GM23338 (cell line): Measurements from ENCODE around the gene NME3. TPM values are rescaled to one million over a fixed set of nuclear protein-coding genes. Genes with fewer than 3 reads are reported as not detected.

Source experiments
- ATAC-seq: fragments of 200-7000 bp; cut with Tn5 transposase; 3 replicates; pipeline ENCODE4 v1.9.1; 2020
- DNase-seq: peaks from one replicate; pipeline ENCODE4 v3.0.0-alpha.2; 2015; ENCODE audit warnings: low spot score
- H2AFZ ChIP-seq: fragments of 200-600 bp; sonication (generic); 2 replicates; pipeline ENCODE4 v1.8.0; 2016; ENCODE audit warnings: antibody characterized with exemption, mild to moderate bottlenecking, moderate library complexity
- H3F3A ChIP-seq: fragments of 200-600 bp; sonication (generic); replicated peaks from 2 replicates; pipeline ENCODE4 v1.8.0; 2017; ENCODE audit warnings: antibody characterized with exemption, mixed run types, low read depth
- H3K27ac ChIP-seq: fragments of 200-600 bp; sonication (generic); 2 replicates; pipeline ENCODE4 v1.6.1; 2016; ENCODE audit warnings: low read depth
- H3K27me3 ChIP-seq: fragments of 200-600 bp; sonication (generic); 2 replicates; pipeline ENCODE4 v1.8.0; 2016; ENCODE audit warnings: mild to moderate bottlenecking, mixed run types, moderate library complexity; ENCODE audit not compliant: insufficient read depth
- H3K36me3 ChIP-seq: fragments of 200-600 bp; sonication (generic); 2 replicates; pipeline ENCODE4 v1.8.0; 2016; ENCODE audit warnings: mild to moderate bottlenecking; ENCODE audit not compliant: insufficient read depth
- H3K4me1 ChIP-seq: fragments of 200-600 bp; sonication (generic); 2 replicates; pipeline ENCODE4 v1.8.0; 2016; ENCODE audit warnings: mild to moderate bottlenecking, moderate library complexity; ENCODE audit not compliant: insufficient read depth
- H3K4me2 ChIP-seq: fragments of 200-600 bp; sonication (generic); 2 replicates; pipeline ENCODE4 v1.7.1; 2017; ENCODE audit warnings: mixed run types
- H3K4me3 ChIP-seq: fragments of 200-600 bp; sonication (generic); 2 replicates; pipeline ENCODE4 v1.6.1; 2016; ENCODE audit warnings: mixed run types
- H3K79me2 ChIP-seq: fragments of 200-600 bp; sonication (generic); replicated peaks from 2 replicates; pipeline ENCODE4 v1.8.0; 2017; ENCODE audit warnings: mild to moderate bottlenecking; ENCODE audit not compliant: insufficient read depth
- H3K9me2 ChIP-seq: fragments of 200-600 bp; sonication (generic); 2 replicates; pipeline ENCODE4 v1.8.0; 2017; ENCODE audit not compliant: insufficient read depth
- H4K20me1 ChIP-seq: fragments of 200-600 bp; sonication (generic); replicated peaks from 2 replicates; pipeline ENCODE4 v1.8.0; 2017; ENCODE audit warnings: mild to moderate bottlenecking; ENCODE audit not compliant: insufficient read depth
- H3K27ac Mint-ChIP-seq: 2 replicates; pipeline ENCODE4 v1.8.0; 2020; ENCODE audit warnings: inconsistent platforms, mild to moderate bottlenecking, moderate library complexity, mixed read lengths
- H3K27me3 Mint-ChIP-seq: 3 replicates; pipeline ENCODE4 v1.8.0; 2022; ENCODE audit warnings: low read depth, mild to moderate bottlenecking, moderate library complexity, mixed read lengths, inconsistent platforms; ENCODE audit not compliant: insufficient read depth, poor library complexity
- H3K36me3 Mint-ChIP-seq: 3 replicates; pipeline ENCODE4 v1.8.0; 2021; ENCODE audit warnings: low read depth, mild to moderate bottlenecking, inconsistent platforms, moderate library complexity, mixed read lengths
- H3K4me1 Mint-ChIP-seq: 3 replicates; pipeline ENCODE4 v1.8.0; 2020; ENCODE audit warnings: mild to moderate bottlenecking, inconsistent platforms, mixed read lengths
- H3K4me3 Mint-ChIP-seq: 3 replicates; pipeline ENCODE4 v1.8.0; 2021; ENCODE audit warnings: moderate library complexity, mild to moderate bottlenecking, inconsistent platforms, mixed read lengths
- H3K9me3 Mint-ChIP-seq: 3 replicates; pipeline ENCODE4 v1.8.0; 2020; ENCODE audit warnings: moderate library complexity, mild to moderate bottlenecking, inconsistent platforms, mixed read lengths
- EZH2phosphoT487 ChIP-seq: fragments of 200-600 bp; sonication (generic); IDR thresholded peaks from one replicate; pipeline ENCODE4 v1.8.1; 2018; ENCODE audit warnings: antibody characterized with exemption; ENCODE audit not compliant: unreplicated experiment
- JUNB ChIP-seq: IDR thresholded peaks from one replicate; pipeline ENCODE4 v1.6.1; 2016; ENCODE audit warnings: antibody characterized with exemption; ENCODE audit not compliant: unreplicated experiment
- POLR2AphosphoS5 ChIP-seq: IDR thresholded peaks from 2 replicates; pipeline ENCODE4 v1.6.1; 2016; ENCODE audit warnings: antibody characterized with exemption, low read depth
- STAT1 ChIP-seq: IDR thresholded peaks from one replicate; pipeline ENCODE4 v1.6.1; 2016; ENCODE audit warnings: antibody characterized with exemption; ENCODE audit not compliant: unreplicated experiment
- ZNF331 ChIP-seq: fragments of 250-450 bp; sonication (Bioruptor Pico); IDR thresholded peaks from 2 replicates; pipeline ENCODE4 v1.5.0; 2020; ENCODE audit warnings: low read depth, mild to moderate bottlenecking, moderate library complexity
- polyA plus RNA-seq: library from polyadenylated mRNA; unstranded; fragments of >200 nt; fragmentation: Nextera tagmentation; extraction: Ambion mirVana; gene quantifications from 2 replicates; pipeline ENCODE4 v1.2.1, GENCODE V29; 2016
- total RNA-seq: library from RNA; depleted of rRNA; stranded (reverse); fragments of >200 nt; shearing (Covaris generic); gene quantifications from 2 replicates; pipeline ENCODE4 v1.2.3, GENCODE V29; 2014
- TF ChIP-seq, protein P1 (sequence below), 2 experiments: fragments of 200-600 bp in 1 of 2; sonication (generic) in 1 of 2; conservative IDR thresholded peaks; 2 replicates each; pipeline versions ENCODE4 v1.5.1 to v1.6.1; 2016 to 2017; ENCODE audit warnings: antibody characterized with exemption in 2 of 2, low read depth in 2 of 2, mild to moderate bottlenecking in 2 of 2, moderate library complexity in 1 of 2
- TF ChIP-seq, protein P2 (sequence below): IDR thresholded peaks from 2 replicates; pipeline ENCODE4 v1.6.1; 2016; ENCODE audit warnings: antibody characterized with exemption
- TF ChIP-seq, protein P3 (sequence below): IDR thresholded peaks from one replicate; pipeline ENCODE4 v1.6.1; 2018; ENCODE audit warnings: antibody characterized with exemption; ENCODE audit not compliant: unreplicated experiment

NME3 gene
- total and polyA plus RNA-seq, 2 experiments from 2014 or later = 95.3 to 130 TPM

DNA sequence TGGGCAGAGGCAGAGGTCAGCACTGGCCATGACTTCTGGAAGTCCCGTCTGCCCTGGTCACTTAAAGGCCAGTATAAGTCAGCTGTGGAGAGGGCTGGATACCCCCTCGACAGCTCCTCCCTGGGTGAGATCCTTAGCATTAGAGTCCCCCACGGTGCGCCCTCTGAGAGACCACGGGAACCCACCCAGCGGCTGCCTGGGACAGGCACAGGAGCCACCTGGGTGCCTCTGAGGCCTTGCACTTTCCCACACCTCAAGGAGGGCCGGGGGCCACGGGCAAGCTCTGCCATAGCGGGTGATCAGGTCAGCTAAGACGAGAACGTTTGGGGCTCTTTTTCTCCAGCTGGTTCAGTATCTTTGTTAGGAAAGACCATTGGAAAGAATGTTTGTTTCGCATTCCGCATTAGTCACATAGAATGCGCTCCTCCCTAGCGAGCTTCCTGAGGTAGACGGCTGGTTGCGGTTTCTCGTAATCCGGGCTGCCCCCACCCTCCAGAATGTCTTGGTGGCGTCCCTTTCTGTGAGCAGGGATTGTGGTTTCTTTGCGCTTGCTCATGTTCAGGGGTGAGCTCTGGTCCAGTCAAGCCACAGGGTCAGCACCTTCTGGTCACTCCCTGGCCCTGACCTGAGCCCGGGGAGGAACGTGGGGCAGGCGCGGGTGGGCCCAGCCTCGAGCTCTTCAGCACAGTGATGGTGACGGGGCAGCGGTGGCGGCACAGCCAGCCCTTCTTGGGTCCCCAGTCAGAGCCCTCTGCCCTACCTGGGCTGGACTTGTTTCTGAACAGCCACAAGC is 25.2 kb downstream of the NME3 start:
- peaks cover 16% of the 10 kb centered on the region for H3K36me3 Mint-ChIP-seq
- Histone ChIP-seq H3K36me3 (no peaks in the 10 kb centered on the region; the same call in 1 of the 2 replicates), H3K27me3 (no peaks in the 10 kb centered on the region), H3K79me2 (no peaks in the 10 kb centered on the region), H3K4me1 (no peaks in the 10 kb centered on the region), H3K4me2 (no peak overlapping the region), H3K4me3 (no peak overlapping the region), H2AFZ (no peak overlapping the region), H3K27ac (no peak overlapping the region), H4K20me1 (no peaks in the 10 kb centered on the region), H3F3A (no peaks in the 10 kb centered on the region), H3K9me2 (no peaks in the 10 kb centered on the region)
- peaks cover 10% of the 10 kb centered on the region for H3K27me3 Mint-ChIP-seq
- no peak overlapping the region for H3K27ac Mint-ChIP-seq
- H3K4me1 Mint-ChIP-seq = no peaks in the 10 kb centered on the region
- TF ChIP-seq, protein P1, sequence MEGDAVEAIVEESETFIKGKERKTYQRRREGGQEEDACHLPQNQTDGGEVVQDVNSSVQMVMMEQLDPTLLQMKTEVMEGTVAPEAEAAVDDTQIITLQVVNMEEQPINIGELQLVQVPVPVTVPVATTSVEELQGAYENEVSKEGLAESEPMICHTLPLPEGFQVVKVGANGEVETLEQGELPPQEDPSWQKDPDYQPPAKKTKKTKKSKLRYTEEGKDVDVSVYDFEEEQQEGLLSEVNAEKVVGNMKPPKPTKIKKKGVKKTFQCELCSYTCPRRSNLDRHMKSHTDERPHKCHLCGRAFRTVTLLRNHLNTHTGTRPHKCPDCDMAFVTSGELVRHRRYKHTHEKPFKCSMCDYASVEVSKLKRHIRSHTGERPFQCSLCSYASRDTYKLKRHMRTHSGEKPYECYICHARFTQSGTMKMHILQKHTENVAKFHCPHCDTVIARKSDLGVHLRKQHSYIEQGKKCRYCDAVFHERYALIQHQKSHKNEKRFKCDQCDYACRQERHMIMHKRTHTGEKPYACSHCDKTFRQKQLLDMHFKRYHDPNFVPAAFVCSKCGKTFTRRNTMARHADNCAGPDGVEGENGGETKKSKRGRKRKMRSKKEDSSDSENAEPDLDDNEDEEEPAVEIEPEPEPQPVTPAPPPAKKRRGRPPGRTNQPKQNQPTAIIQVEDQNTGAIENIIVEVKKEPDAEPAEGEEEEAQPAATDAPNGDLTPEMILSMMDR (conservative IDR thresholded peaks at IDR 0.05; ENCODE audit: low read depth in 2 of 2) = no peak
- TF ChIP-seq, protein P2, sequence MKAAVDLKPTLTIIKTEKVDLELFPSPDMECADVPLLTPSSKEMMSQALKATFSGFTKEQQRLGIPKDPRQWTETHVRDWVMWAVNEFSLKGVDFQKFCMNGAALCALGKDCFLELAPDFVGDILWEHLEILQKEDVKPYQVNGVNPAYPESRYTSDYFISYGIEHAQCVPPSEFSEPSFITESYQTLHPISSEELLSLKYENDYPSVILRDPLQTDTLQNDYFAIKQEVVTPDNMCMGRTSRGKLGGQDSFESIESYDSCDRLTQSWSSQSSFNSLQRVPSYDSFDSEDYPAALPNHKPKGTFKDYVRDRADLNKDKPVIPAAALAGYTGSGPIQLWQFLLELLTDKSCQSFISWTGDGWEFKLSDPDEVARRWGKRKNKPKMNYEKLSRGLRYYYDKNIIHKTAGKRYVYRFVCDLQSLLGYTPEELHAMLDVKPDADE = no peak
- no peak for TF ChIP-seq POLR2AphosphoS5
- TF ChIP-seq, protein P3, sequence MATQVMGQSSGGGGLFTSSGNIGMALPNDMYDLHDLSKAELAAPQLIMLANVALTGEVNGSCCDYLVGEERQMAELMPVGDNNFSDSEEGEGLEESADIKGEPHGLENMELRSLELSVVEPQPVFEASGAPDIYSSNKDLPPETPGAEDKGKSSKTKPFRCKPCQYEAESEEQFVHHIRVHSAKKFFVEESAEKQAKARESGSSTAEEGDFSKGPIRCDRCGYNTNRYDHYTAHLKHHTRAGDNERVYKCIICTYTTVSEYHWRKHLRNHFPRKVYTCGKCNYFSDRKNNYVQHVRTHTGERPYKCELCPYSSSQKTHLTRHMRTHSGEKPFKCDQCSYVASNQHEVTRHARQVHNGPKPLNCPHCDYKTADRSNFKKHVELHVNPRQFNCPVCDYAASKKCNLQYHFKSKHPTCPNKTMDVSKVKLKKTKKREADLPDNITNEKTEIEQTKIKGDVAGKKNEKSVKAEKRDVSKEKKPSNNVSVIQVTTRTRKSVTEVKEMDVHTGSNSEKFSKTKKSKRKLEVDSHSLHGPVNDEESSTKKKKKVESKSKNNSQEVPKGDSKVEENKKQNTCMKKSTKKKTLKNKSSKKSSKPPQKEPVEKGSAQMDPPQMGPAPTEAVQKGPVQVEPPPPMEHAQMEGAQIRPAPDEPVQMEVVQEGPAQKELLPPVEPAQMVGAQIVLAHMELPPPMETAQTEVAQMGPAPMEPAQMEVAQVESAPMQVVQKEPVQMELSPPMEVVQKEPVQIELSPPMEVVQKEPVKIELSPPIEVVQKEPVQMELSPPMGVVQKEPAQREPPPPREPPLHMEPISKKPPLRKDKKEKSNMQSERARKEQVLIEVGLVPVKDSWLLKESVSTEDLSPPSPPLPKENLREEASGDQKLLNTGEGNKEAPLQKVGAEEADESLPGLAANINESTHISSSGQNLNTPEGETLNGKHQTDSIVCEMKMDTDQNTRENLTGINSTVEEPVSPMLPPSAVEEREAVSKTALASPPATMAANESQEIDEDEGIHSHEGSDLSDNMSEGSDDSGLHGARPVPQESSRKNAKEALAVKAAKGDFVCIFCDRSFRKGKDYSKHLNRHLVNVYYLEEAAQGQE = no peak
- no peak for TF ChIP-seq ZNF331
- no peak overlapping the region for H3K4me3 Mint-ChIP-seq
- no peak for ATAC-seq
- peaks cover 3% of the 10 kb centered on the region; the same call in 2 of the 3 replicates for H3K9me3 Mint-ChIP-seq
- DNase-seq = peak; percentile 31

DNA sequence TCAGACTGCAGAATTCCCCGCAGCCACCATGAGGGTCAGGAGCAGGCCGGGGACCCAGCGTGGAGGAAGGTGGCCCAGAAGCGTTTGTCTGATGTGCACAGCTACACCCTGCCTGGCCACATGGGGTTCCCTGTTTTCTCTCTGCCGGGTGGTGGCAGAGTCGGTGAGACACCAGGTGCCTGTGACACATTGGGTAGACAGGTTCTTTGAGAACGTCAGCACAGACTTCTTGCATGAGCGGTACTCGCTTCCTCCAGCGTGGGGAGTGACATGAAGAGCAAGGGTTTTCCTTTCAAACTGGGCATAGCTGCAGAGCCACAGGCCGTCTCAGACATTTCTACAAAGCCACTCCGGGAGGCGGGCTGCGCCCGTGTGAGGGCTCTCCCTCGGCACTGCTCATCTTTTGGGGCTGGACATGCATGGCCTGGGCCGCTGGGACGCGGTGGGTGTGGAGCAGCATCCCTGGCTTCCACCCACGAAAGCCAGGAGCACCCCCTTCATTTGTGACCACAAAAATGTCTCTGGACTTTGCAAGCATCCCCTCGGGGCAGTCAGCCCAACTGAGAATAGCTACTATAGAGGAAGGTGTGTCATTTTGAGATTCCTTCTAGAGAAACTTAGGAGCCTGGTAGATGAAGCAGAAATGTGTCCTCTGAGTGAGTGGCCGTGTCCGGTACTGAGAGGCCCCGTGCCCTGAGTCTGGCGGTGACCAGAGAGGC is 26.0 kb downstream of the NME3 start:
- no peaks in the 10 kb centered on the region for H3K27me3 ChIP-seq
- Mint-ChIP-seq H3K36me3 (peaks cover 16% of the 10 kb centered on the region), H3K4me1 (no peaks in the 10 kb centered on the region), H3K27ac (no peak overlapping the region), H3K9me3 (peaks cover 3% of the 10 kb centered on the region; the same call in 2 of the 3 replicates), H3K4me3 (no peak overlapping the region), H3K27me3 (peaks cover 10% of the 10 kb centered on the region)
- no peaks in the 10 kb centered on the region for H3F3A ChIP-seq
- ATAC-seq = no peak; the same call in 2 of the 3 replicates
- H3K79me2 ChIP-seq = no peaks in the 10 kb centered on the region
- no peaks in the 10 kb centered on the region for H3K4me1 ChIP-seq
- no peaks in the 10 kb centered on the region; the same call in 1 of the 2 replicates for H3K36me3 ChIP-seq
- TF ChIP-seq JUNB (no peak), STAT1 (no peak), EZH2phosphoT487 (no peak)
- H2AFZ ChIP-seq = no peak overlapping the region
- H3K27ac ChIP-seq = no peak overlapping the region
- H3K4me2 ChIP-seq = no peak overlapping the region
- H3K4me3 ChIP-seq = no peak overlapping the region
- DNase-seq = no peak
- H4K20me1 ChIP-seq = no peaks in the 10 kb centered on the region
- H3K9me2 ChIP-seq = no peaks in the 10 kb centered on the region
